ENCODE results near the gene IGFBP2. TPM values are rescaled to one million over a fixed set of nuclear protein-coding genes. Genes with fewer than 3 reads are reported as not detected.

Gene IGFBP2
- total and polyA plus RNA-seq, 2 of the 4 experiments (the other 2 are of a cell fraction): 33.5 to 236 TPM

DNA sequence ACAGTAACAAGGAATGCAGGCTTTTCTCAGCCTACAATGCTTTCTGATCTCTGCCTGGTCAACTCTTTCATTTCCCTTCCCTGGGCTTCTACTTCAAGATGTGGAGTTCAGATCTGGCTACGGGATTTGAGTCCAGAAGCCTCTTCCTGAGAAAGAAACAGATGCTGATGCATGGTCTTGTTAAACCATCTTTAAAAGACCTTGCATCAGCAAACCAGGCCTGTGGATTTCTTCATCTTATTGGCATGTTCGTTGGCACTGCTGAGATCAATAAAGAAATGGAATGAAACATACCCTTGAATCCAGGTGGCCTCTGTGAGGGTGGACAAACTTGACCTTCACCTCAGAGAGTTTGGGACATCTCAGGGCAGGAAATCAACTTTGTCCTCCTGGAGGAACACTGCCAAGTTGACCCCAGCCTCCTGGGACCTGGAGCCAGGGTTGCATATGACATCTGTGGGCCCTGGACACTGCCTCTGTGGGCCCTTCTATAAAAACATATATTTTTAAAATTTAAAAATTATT, 21.4 kb downstream of the IGFBP2 start:
- H3K36me3 ChIP-seq (ENCODE audit: control insufficient read depth, insufficient read depth, low read length): no peaks in the 10 kb centered on the region
- H3K9me1 ChIP-seq (ENCODE audit: insufficient read depth, low read length): peaks cover 4% of the 10 kb centered on the region
- H2BK5ac ChIP-seq (ENCODE audit: low read depth, low read length, poor library complexity, severe bottlenecking): no peak overlapping the region
- ATAC-seq (ENCODE audit: low read depth) (no peak), DNase-seq (no peak)
- no peak overlapping the region for H3K4ac ChIP-seq (ENCODE audit: low read depth, low read length)
- H3K9ac ChIP-seq (ENCODE audit: low read depth, low read length): no peak overlapping the region; the same call in 1 of the 2 replicates
- no peak overlapping the region for H2BK15ac ChIP-seq (ENCODE audit: low read depth, low read length)
- in situ Hi-C loops (cut with MboI; ENCODE audit: low sequenced_read_pairs): no loop called here
- no peak overlapping the region for H2AFZ ChIP-seq (replicated peaks; ENCODE audit: low read length, poor library complexity)
- peak overlapping the region; percentile 60; the same call in 1 of the 2 replicates for H4K5ac ChIP-seq (ENCODE audit: low read depth, low read length)
- H3K4me1 ChIP-seq (ENCODE audit: control insufficient read depth, insufficient read depth, low read length): peaks cover 21% of the 10 kb centered on the region; the same call in 1 of the 2 replicates
- no peak overlapping the region for H2AK5ac ChIP-seq (ENCODE audit: low read depth, low read length)
- peak overlapping the region; percentile 77; the same call in 1 of the 2 replicates for H3K18ac ChIP-seq (ENCODE audit: low read depth, low read length)
- 100% methylated on average over 1 of the region's 2 CpGs; no CpG with 5 or more reads in 1 of the 2 experiments for WGBS, 2 experiments (ENCODE audit: extremely low coverage in 2 of 2, insufficient read length in 1 of 2)
- peak overlapping the region; percentile 83; the same call in 1 of the 2 replicates for H3K27ac ChIP-seq (ENCODE audit: insufficient read depth, low read length)
- H3K23ac ChIP-seq (ENCODE audit: low read depth, low read length): no peak overlapping the region
- H3K27me3 ChIP-seq (ENCODE audit: control insufficient read depth, insufficient read depth, low read length): peaks cover 1% of the 10 kb centered on the region
- no peak overlapping the region for H3K4me2 ChIP-seq (ENCODE audit: low read depth, low read length)
- intact Hi-C loops (cut with micrococcal nuclease): loop anchor here (1.0 to 5.0 kb wide), 2 partner anchors 67 to 119 kb away; no protein-coding TSS in a partner anchor
- H3K9me3 ChIP-seq (ENCODE audit: control insufficient read depth, insufficient read depth, low read length): no peaks in the 10 kb centered on the region
- no TSS peak for BruUV-seq (replicated peaks)
- no peak overlapping the region for H2AK9ac ChIP-seq (replicated peaks; ENCODE audit: low read depth, low read length, poor library complexity)
- no peak overlapping the region for H3K56ac ChIP-seq (ENCODE audit: extremely low read depth, insufficient read depth, low read length)
- H3K4me3 ChIP-seq (ENCODE audit: insufficient read depth, low read depth, low read length): no peak overlapping the region
- no peak overlapping the region for H2BK20ac ChIP-seq (ENCODE audit: low read depth, low read length)
- dilution Hi-C loops (cut with HindIII; ENCODE audit: low sequenced_read_pairs, unreplicated experiment): loop anchor here (25.0 kb wide), 1 partner anchor 142 kb away; no protein-coding TSS in a partner anchor
- H3K14ac ChIP-seq (replicated peaks; ENCODE audit: low read depth, low read length): no peak overlapping the region
- ChIA-PET POLR2A (ENCODE audit: unreplicated experiment) (no interaction called here), CTCF (no interaction called here)
- TF ChIP-seq RFX5 (IDR thresholded peaks at IDR 0.05; ENCODE audit: low read depth, low read length) (no peak), MAFK (IDR thresholded peaks at IDR 0.05; ENCODE audit: low read depth, low read length) (no peak), FOS (IDR thresholded peaks at IDR 0.05; ENCODE audit: low read depth, low read length) (no peak), POLR2A (IDR thresholded peaks at IDR 0.05; ENCODE audit: low read depth, low read length) (no peak), SMC3 (IDR thresholded peaks at IDR 0.05; ENCODE audit: low read depth, low read length) (no peak), MXI1 (IDR thresholded peaks at IDR 0.05; ENCODE audit: borderline replicate concordance, low read depth, low read length) (no peak), RAD21 (IDR thresholded peaks at IDR 0.05; ENCODE audit: low read length) (no peak), MAZ (IDR thresholded peaks at IDR 0.05; ENCODE audit: borderline replicate concordance, low read depth, low read length) (no peak), NFE2L2 (IDR thresholded peaks at IDR 0.05; ENCODE audit: low read depth, low read length) (no peak), BHLHE40 (IDR thresholded peaks at IDR 0.05; ENCODE audit: low read depth, low read length) (no peak), RCOR1 (IDR thresholded peaks at IDR 0.05; ENCODE audit: insufficient replicate concordance, low read length) (no peak), CEBPB (IDR thresholded peaks at IDR 0.05; ENCODE audit: low read depth, low read length) (no peak), CHD1 (IDR thresholded peaks at IDR 0.05; ENCODE audit: low read depth, low read length) (no peak)
- TF ChIP-seq, protein P1, sequence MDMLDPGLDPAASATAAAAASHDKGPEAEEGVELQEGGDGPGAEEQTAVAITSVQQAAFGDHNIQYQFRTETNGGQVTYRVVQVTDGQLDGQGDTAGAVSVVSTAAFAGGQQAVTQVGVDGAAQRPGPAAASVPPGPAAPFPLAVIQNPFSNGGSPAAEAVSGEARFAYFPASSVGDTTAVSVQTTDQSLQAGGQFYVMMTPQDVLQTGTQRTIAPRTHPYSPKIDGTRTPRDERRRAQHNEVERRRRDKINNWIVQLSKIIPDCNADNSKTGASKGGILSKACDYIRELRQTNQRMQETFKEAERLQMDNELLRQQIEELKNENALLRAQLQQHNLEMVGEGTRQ (IDR thresholded peaks at IDR 0.05; ENCODE audit: low read depth, low read length): no peak
- TF ChIP-seq, protein P2, sequence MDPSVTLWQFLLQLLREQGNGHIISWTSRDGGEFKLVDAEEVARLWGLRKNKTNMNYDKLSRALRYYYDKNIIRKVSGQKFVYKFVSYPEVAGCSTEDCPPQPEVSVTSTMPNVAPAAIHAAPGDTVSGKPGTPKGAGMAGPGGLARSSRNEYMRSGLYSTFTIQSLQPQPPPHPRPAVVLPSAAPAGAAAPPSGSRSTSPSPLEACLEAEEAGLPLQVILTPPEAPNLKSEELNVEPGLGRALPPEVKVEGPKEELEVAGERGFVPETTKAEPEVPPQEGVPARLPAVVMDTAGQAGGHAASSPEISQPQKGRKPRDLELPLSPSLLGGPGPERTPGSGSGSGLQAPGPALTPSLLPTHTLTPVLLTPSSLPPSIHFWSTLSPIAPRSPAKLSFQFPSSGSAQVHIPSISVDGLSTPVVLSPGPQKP (IDR thresholded peaks at IDR 0.05; ENCODE audit: borderline replicate concordance, low read depth, low read length): no peak
- TF ChIP-seq, protein P3, sequence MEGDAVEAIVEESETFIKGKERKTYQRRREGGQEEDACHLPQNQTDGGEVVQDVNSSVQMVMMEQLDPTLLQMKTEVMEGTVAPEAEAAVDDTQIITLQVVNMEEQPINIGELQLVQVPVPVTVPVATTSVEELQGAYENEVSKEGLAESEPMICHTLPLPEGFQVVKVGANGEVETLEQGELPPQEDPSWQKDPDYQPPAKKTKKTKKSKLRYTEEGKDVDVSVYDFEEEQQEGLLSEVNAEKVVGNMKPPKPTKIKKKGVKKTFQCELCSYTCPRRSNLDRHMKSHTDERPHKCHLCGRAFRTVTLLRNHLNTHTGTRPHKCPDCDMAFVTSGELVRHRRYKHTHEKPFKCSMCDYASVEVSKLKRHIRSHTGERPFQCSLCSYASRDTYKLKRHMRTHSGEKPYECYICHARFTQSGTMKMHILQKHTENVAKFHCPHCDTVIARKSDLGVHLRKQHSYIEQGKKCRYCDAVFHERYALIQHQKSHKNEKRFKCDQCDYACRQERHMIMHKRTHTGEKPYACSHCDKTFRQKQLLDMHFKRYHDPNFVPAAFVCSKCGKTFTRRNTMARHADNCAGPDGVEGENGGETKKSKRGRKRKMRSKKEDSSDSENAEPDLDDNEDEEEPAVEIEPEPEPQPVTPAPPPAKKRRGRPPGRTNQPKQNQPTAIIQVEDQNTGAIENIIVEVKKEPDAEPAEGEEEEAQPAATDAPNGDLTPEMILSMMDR (conservative IDR thresholded peaks at IDR 0.05; ENCODE audit: low read depth, low read length): no peak
- 0 out of 2 replicates have a peak overlapping the region, but pooled peaks have one; percentile 1 for H2BK120ac ChIP-seq (ENCODE audit: low read depth, low read length)
- no peak overlapping the region for H4K8ac ChIP-seq (ENCODE audit: low read depth in 2 of 2, low read length in 2 of 2)
- no peak overlapping the region for H4K91ac ChIP-seq (ENCODE audit: insufficient read depth, low read depth, low read length)
- no peaks in the 10 kb centered on the region for H4K20me1 ChIP-seq (ENCODE audit: insufficient read depth, low read length)
- H3K79me1 ChIP-seq (ENCODE audit: low read depth in 1 of 2, low read length in 2 of 2): no peaks in the 10 kb centered on the region
